Smooth muscle cell (in vitro differentiated cells): ENCODE measurements around the gene HOXA11. TPM values are rescaled to one million over a fixed set of nuclear protein-coding genes. Genes with fewer than 3 reads are reported as not detected.
A peak's percentile ranks its signal among the peaks of the same experiment; 100 is the strongest.

Experiments
- DNase-seq: peaks from one replicate; lab custom pipeline; 2025; ENCODE audit not compliant: unreplicated experiment; lab: John Stamatoyannopoulos, UW
- H2AFZ ChIP-seq: fragments of 200-600 bp; sonication (generic); 2 replicates; pipeline ENCODE4 v1.6.0; 2016; ENCODE audit warnings: antibody characterized with exemption, low read depth, mild to moderate bottlenecking
- H3F3A ChIP-seq: fragments of 200-600 bp; sonication (generic); 2 replicates; pipeline ENCODE4 v1.6.0; 2017; ENCODE audit warnings: antibody characterized with exemption, low read depth
- H3K27ac ChIP-seq: fragments of 200-600 bp; sonication (generic); 2 replicates; pipeline ENCODE4 v1.5.1; 2016; ENCODE audit warnings: low read depth, mild to moderate bottlenecking
- H3K27me3 ChIP-seq: fragments of 200-600 bp; sonication (generic); 2 replicates; pipeline ENCODE4 v1.6.1; 2016; ENCODE audit warnings: low read depth, mild to moderate bottlenecking
- H3K36me3 ChIP-seq: fragments of 200-600 bp; sonication (generic); 2 replicates; pipeline ENCODE4 v1.5.1; 2016; ENCODE audit warnings: low read depth
- H3K4me1 ChIP-seq: fragments of 200-600 bp; sonication (generic); 2 replicates; pipeline ENCODE4 v1.5.1; 2016; ENCODE audit warnings: low read depth
- H3K4me2 ChIP-seq: fragments of 200-600 bp; sonication (generic); 2 replicates; pipeline ENCODE4 v1.6.0; 2016; ENCODE audit warnings: mild to moderate bottlenecking
- H3K4me3 ChIP-seq: fragments of 200-600 bp; sonication (generic); 2 replicates; pipeline ENCODE4 v1.5.1; 2016; ENCODE audit warnings: mild to moderate bottlenecking
- H3K79me2 ChIP-seq: fragments of 200-600 bp; sonication (generic); 2 replicates; pipeline ENCODE4 v1.6.0; 2016; ENCODE audit warnings: low read depth, mild to moderate bottlenecking
- H3K9ac ChIP-seq: fragments of 200-600 bp; sonication (generic); 2 replicates; pipeline ENCODE4 v1.6.0; 2016; ENCODE audit warnings: low read depth
- H3K9me3 ChIP-seq: fragments of 200-600 bp; sonication (generic); replicated peaks from 2 replicates; pipeline ENCODE4 v1.5.1; 2016; ENCODE audit warnings: low read depth
- H4K20me1 ChIP-seq: fragments of 200-600 bp; sonication (generic); 2 replicates; pipeline ENCODE4 v1.6.0; 2016; ENCODE audit warnings: low read depth
- WGBS: methylation state at CpG from one replicate; pipeline ENCODE4 v1.1.7; 2016; ENCODE audit warnings: low lambda C conversion rate; 5-methylcytosine and 5-hydroxymethylcytosine counted together
- polyA plus RNA-seq: library from polyadenylated mRNA; unstranded; fragments of >200 nt; fragmentation: Nextera tagmentation; extraction: Ambion mirVana; gene quantifications from 2 replicates; pipeline ENCODE4 v1.2.1, GENCODE V29; 2016
- total RNA-seq: library from RNA; depleted of rRNA; stranded (reverse); fragments of >200 nt; gene quantifications from 2 replicates; pipeline ENCODE4 v1.2.3, GENCODE V29; 2014
- TF ChIP-seq, protein P1 (sequence below): fragments of 200-600 bp; sonication (generic); IDR thresholded peaks from 2 replicates; pipeline ENCODE4 v1.5.1; 2017; ENCODE audit warnings: borderline replicate concordance, mild to moderate bottlenecking, antibody characterized with exemption; ENCODE audit not compliant: insufficient read depth, poor library complexity, severe bottlenecking

Gene HOXA11
- total and polyA plus RNA-seq, 2 experiments from 2014 or later = 20.3 to 27.7 TPM

- H3K27me3 ChIP-seq = peaks cover 63% of the 10 kb centered on the region
- TF ChIP-seq, protein P1, sequence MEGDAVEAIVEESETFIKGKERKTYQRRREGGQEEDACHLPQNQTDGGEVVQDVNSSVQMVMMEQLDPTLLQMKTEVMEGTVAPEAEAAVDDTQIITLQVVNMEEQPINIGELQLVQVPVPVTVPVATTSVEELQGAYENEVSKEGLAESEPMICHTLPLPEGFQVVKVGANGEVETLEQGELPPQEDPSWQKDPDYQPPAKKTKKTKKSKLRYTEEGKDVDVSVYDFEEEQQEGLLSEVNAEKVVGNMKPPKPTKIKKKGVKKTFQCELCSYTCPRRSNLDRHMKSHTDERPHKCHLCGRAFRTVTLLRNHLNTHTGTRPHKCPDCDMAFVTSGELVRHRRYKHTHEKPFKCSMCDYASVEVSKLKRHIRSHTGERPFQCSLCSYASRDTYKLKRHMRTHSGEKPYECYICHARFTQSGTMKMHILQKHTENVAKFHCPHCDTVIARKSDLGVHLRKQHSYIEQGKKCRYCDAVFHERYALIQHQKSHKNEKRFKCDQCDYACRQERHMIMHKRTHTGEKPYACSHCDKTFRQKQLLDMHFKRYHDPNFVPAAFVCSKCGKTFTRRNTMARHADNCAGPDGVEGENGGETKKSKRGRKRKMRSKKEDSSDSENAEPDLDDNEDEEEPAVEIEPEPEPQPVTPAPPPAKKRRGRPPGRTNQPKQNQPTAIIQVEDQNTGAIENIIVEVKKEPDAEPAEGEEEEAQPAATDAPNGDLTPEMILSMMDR = no peak
- peak overlapping the region; percentile 67 for H3K4me3 ChIP-seq
- WGBS = 6% methylated on average over 25 of the region's 27 CpGs
- H2AFZ ChIP-seq = peak overlapping the region; percentile 77
- H3K9ac ChIP-seq = no peak overlapping the region
- no peaks in the 10 kb centered on the region for H3K9me3 ChIP-seq
- H3K27ac ChIP-seq = no peak overlapping the region
- H3K4me2 ChIP-seq = peak overlapping the region; percentile 89
- no peak for DNase-seq
- H3F3A ChIP-seq = no peaks in the 10 kb centered on the region
- peaks cover 6% of the 10 kb centered on the region for H4K20me1 ChIP-seq
- no peaks in the 10 kb centered on the region for H3K36me3 ChIP-seq
- peaks cover 45% of the 10 kb centered on the region for H3K79me2 ChIP-seq
- H3K4me1 ChIP-seq = peaks cover 3% of the 10 kb centered on the region
Measured at GRCh38 chr7:27161214-27161720, 23.8 kb downstream of the HOXA11 start.

DNA sequence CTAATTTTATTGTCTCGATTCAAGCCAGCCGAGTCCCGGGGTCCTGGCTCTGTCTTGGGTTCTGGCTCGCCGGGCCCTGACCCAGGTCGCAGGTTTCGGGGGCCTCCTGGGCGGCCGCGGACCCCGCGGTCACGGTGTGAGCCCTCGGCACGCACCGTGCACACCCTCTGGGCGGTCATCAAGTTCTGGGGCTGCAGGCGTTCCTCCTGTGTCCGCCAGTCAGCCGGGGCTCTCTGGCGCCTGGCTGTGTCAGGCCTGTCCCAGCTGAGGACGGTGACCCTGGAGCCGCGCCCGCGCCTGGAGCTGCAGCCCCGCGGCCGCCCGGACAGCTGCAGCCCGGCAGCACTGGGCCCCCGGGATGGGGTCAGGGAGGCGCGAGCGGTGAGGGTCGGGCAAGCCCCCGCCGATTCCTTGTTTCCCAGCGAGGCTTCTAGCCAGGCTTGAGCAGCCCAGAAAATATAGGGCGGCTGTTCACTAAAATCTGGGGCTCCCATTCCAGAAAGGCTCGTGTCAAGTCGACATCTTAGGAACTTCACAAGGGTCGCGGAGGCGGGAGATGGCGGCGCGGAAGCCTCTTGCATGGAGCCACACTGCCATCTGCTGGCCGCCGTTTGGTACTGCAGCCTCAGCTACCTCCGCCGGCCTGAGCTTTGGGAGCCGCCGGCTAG, 24.4 kb downstream of the HOXA11 start:
- no peaks in the 10 kb centered on the region for H3F3A ChIP-seq
- no peak overlapping the region for H3K27ac ChIP-seq
- peak overlapping the region; percentile 67 for H3K4me3 ChIP-seq
- H3K27me3 ChIP-seq = peaks cover 65% of the 10 kb centered on the region
- H3K79me2 ChIP-seq = peaks cover 39% of the 10 kb centered on the region
- H3K9ac ChIP-seq = no peak overlapping the region
- peak overlapping the region; percentile 89 for H3K4me2 ChIP-seq
- no peaks in the 10 kb centered on the region for H3K9me3 ChIP-seq
- peak; percentile 84 for DNase-seq
- H3K4me1 ChIP-seq = peaks cover 3% of the 10 kb centered on the region
- WGBS = 9% methylated on average over 54 of the region's 54 CpGs
- TF ChIP-seq, protein P1 = peak; percentile 99
- H3K36me3 ChIP-seq = no peaks in the 10 kb centered on the region
- peak overlapping the region; percentile 77 for H2AFZ ChIP-seq
- peaks cover 6% of the 10 kb centered on the region for H4K20me1 ChIP-seq

- Histone ChIP-seq H3K4me3 (peak overlapping the region; percentile 67), H2AFZ (peak overlapping the region; percentile 77), H3F3A (no peaks in the 10 kb centered on the region), H3K79me2 (peaks cover 34% of the 10 kb centered on the region), H3K36me3 (no peaks in the 10 kb centered on the region), H3K27me3 (peaks cover 65% of the 10 kb centered on the region), H3K9ac (no peak overlapping the region), H3K4me2 (peak overlapping the region; percentile 89), H4K20me1 (peaks cover 6% of the 10 kb centered on the region), H3K27ac (no peak overlapping the region), H3K9me3 (no peaks in the 10 kb centered on the region), H3K4me1 (peaks cover 3% of the 10 kb centered on the region)
- TF ChIP-seq, protein P1 = no peak
- 73% methylated on average over 23 of the region's 23 CpGs for WGBS
- no peak for DNase-seq
Measured at GRCh38 chr7:27160145-27160545, 24.9 kb downstream of the HOXA11 start.
